Measurements from ENCODE around the gene HBEGF. TPM values are rescaled to one million over a fixed set of nuclear protein-coding genes. Genes with fewer than 3 reads are reported as not detected.
"Not testable (repeated sequence)": the region's sequence is repeated elsewhere in the genome, so short reads cannot be mapped to it uniquely, and the experiment has no call there.

Gene HBEGF
- total RNA-seq, 1 donor from 2014 or later = 42.2 TPM

DNA sequence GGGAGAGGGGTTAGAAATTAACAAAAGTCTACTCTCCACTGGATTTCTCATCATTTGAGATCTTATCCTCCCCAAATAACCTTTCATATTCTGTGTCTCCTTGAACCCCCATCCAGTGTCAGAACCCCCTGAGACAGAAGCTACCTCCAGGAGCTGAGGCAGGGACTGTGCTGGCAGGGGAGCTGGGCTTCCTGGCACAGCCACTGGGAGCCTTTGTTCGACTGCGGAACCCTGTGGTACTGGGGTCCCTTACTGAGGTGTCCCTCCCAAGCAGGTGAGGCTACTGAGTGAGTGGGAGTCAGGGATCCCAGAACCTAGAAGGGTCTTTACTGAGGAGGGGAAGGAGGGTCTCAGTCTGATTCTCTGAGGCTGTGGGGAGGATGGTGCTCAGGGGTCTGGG, 15.5 kb upstream of the HBEGF start:
- intact Hi-C loops (cut with micrococcal nuclease) = no loop called here

DNA sequence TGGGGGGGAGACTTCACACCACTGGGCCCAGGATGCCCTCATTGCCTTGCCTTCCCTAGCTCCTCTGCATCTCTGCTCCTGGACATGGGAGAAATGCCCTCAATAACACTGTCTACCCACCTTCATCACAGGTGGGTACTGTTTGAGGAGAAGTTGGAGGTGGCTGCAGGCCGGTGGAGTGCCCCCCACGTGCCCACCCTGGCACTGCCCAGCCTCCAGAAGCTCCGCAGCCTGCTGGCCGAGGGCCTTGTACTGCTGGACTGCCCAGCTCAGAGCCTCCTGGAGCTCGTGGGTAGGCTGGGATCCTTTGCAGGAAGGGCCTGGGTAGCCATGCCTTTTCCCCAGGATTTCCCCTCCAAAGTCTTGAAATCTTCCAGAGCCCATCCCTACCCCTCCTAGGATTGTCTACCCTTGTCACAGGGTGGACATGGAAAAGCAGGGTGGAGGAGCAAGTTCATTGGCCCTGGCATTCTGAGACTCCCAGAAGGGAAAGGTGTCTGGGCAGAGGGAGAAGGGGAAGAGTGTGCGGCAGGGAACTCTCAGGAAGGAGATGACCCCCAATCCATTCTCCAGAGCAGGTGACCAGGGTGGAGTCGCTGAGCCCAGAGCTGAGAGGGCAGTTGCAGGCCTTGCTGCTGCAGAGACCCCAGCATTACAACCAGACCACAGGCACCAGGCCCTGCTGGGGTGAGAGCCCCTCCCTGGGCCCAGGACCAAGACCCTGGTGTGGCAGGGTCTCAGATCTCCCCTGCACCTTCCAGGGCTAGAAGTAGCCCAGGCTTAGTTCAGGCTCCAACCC, 14.5 kb upstream of the HBEGF start:
- intact Hi-C loops (cut with micrococcal nuclease) = no loop called here

GRCh38 chr5:140360101-140360500, 13.7 kb upstream of the HBEGF start, which contains the start of gene SLC4A9:
Gene SLC4A9 (plus strand): TSS chr5:140360194. CDS start chr5:140360237, 43 bp downstream.
- intact Hi-C loops (cut with micrococcal nuclease) = no loop called here

DNA sequence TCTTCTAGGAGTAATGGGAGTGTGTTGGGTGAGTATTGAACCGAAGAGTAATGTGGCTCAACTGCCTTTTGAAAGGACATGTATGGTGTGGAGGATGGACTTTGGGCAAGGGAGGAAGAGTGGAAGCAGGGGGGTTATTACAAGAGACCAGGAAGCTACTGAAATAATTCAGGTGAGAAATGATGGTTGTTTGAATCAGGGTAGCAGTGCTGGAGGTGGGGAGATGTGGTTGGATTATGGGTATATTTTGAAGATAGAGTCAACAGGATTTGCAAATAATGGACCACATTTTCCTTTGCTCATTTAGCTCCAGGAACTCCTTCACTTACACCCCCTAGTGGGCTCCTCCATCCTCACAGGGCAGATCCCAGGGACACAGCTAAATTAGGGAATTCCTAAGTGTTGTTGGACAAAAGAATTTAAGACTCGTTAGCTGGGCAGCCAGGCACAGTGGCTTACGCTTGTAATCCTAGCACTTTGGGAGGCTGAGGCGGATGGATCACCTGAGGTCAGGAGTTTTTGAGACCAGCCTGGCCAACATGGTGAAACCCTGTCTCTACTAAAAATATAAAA, 12.4 kb upstream of the HBEGF start:
- intact Hi-C loops (cut with micrococcal nuclease) = no loop called here

- intact Hi-C loops (cut with micrococcal nuclease) = loop anchor here (1.0 kb wide), 4 partner anchors 113 to 363 kb away; no protein-coding TSS in a partner anchor
Measured at GRCh38 chr5:140357726-140358093, 11.3 kb upstream of the HBEGF start.

GRCh38 chr5:140356853-140357725, 10.7 kb upstream of the HBEGF start:
- intact Hi-C loops (cut with micrococcal nuclease) = loop anchor here (1.0 kb wide), 4 partner anchors 113 to 363 kb away; no protein-coding TSS in a partner anchor

- intact Hi-C loops (cut with micrococcal nuclease) = no loop called here
Measured at GRCh38 chr5:140355546-140355945, 9.1 kb upstream of the HBEGF start.

DNA sequence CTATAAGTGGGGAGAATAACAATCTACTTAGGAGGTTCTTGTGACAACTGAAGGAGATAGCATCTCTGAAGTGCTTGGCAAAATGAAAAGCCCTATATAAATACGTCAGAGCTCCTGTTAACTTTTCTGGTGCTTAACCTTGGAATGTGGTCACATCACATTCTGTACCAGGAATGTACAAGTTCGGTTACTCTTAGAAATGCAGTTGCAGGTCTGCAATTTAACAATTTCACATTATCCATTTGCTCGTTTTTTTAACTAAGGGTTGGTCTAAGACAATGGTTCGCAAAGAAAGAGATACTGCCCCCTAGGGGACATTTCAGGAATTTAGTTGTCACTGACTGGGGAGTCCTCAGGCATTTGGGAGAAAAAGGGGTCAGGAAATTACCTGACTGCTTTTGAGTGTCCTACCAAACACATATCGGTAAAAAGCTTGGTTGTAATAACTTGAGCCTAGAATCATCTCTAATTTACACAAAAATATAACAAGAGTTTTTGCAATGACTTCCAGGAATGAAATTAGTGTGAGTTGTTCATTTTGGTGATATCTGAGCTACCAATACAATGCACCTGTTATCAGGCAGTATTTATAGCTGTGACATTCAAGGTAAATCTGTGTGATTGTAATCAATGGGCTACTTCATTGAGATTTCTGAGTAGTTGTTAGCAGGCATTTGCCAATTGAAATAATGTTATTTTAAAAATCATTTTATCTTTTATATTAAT, 5.4 kb upstream of the HBEGF start:
- intact Hi-C loops (cut with micrococcal nuclease) = loop anchor here (1.0 kb wide), 3 partner anchors 48 to 111 kb away; partner anchors contain the start of gene PFDN1

- intact Hi-C loops (cut with micrococcal nuclease) = no loop called here
Measured at GRCh38 chr5:140349244-140349643, 2.8 kb upstream of the HBEGF start.

GRCh38 chr5:140348104-140348503, 1.7 kb upstream of the HBEGF start:
- intact Hi-C loops (cut with micrococcal nuclease) = no loop called here

- intact Hi-C loops (cut with micrococcal nuclease) = loop anchor here (2.0 kb wide), 2 partner anchors 173 to 239 kb away; partner anchors contain the start of gene CYSTM1
Measured at GRCh38 chr5:140347360-140347759, 957 bp upstream of the HBEGF start.

DNA sequence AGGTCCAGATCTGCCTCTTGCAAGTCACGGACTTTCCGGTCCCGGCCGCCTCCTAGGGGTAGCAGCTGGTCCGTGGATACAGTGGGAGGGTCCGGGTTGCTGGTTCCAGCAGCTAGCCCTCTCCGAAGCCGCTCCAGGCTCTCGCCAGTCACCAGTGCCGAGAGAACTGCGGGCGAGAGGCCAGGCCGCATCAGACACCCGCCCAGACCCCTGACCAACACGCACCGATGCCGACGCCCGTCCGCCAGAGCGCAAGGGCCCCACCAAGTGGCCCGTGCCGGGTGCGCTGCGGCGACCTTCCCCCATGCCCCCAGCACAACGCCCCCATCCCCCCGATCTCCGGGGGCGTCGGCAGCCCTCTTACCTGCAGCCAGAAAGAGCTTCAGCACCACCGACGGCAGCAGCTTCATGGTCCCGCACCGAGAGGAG, 470 bp downstream of the HBEGF start:
- intact Hi-C loops (cut with micrococcal nuclease) = loop anchor here (1.0 to 2.0 kb wide), 5 partner anchors 43 to 237 kb away; partner anchors contain the start of genes ANKHD1, CYSTM1 and PFDN1

GRCh38 chr5:140344683-140345423, 1.6 kb downstream of the HBEGF start:
- intact Hi-C loops (cut with micrococcal nuclease) = no loop called here

GRCh38 chr5:140343849-140344248, 2.6 kb downstream of the HBEGF start:
- intact Hi-C loops (cut with micrococcal nuclease) = not testable (repeated sequence)

DNA sequence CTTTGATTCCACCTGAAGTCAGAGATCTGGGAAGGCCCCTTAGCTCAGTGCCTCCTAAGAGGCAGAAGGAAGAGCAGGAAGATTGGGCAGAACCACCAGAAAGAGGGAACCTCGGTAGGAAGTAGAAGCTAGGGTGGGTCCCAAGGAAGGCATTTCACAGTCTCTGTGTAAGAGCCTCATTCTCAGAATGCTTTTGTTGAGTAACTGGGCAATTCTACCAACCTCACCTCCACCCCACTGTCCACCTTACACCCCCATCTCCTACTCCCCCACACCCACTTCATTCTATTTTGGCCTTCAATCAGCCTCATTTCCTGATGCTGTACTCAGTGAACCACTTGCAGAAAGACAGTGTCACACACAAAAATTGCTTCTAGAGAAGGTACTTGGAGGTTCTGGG, 3.5 kb downstream of the HBEGF start:
- intact Hi-C loops (cut with micrococcal nuclease) = loop anchor here (1.0 kb wide), 2 partner anchors 40 to 92 kb away; partner anchors contain the start of gene PFDN1

- intact Hi-C loops (cut with micrococcal nuclease) = loop anchor here (1.0 kb wide), 2 partner anchors 39 to 91 kb away; partner anchors contain the start of gene PFDN1
Measured at GRCh38 chr5:140342287-140342686, 4.1 kb downstream of the HBEGF start.

GRCh38 chr5:140341591-140341990, 4.8 kb downstream of the HBEGF start:
- intact Hi-C loops (cut with micrococcal nuclease) = no loop called here

DNA sequence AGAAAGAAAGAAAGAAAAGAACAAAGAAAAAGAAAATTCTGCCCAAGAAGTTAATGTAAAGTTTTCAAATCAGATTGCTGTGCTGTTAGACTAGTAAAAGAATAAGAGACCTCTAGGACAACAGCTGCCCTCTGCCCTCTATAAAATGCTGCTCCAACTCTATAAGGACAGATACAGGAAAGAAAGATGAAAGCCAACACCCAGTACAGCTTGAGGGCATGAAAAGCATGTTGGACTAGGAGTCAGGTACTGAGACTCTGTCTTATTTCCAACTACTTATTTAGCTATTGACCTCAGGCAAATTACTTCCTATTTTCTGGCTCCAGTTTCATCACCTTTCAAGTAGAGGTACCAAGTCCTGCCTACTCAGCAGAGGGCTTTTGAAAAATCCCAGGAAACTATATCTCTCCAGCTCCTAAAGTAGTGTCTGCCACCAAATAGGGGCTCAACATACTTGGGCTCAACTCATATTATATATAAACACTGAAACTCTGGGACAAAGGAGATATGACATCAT, 5.7 kb downstream of the HBEGF start:
- intact Hi-C loops (cut with micrococcal nuclease) = no loop called here

DNA sequence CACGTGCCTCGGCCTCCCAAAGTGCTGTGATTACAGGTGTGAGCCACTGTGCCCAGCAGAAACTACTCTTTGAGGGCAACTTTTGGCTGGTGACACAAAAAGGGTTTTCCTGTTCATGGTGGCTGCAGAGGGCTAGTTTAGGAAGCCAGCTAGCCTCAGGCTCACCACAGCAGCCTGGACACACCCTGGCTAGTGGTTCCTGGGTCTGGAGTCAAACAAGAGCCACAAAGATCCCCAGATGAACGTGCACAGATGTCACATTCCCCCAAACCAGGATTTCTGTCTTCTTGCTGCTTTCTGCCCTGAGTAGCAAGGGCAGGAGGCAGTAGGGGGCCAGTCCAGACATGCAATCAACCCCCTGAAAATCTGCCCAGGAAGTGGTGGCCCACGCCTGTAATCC, 6.8 kb downstream of the HBEGF start:
- intact Hi-C loops (cut with micrococcal nuclease) = no loop called here

GRCh38 chr5:140338908-140339307, 7.5 kb downstream of the HBEGF start:
- intact Hi-C loops (cut with micrococcal nuclease) = no loop called here

All from T-helper 1 cell treated with Interleukin-12 subunit alpha and Interleukin-12 subunit beta and Interleukin-4 antibody, amounts not matched to agents 30 ng/mL and 1 ng/mL, for 36 hours (primary cell).